Right cardiac atrium (tissue), 5 donors: Measurements from ENCODE around the gene APBB2. TPM values are rescaled to one million over a fixed set of nuclear protein-coding genes. Genes with fewer than 3 reads are reported as not detected.

Experiments used
- ATAC-seq, 2 donors: fragments of 200-7000 bp; cut with Tn5 transposase; one replicate each; pipeline versions ENCODE4 v1.8.0 to v1.9.1; 2020; ENCODE audit warnings: moderate library complexity in 2 of 2, mild to moderate bottlenecking in 1 of 2
- DNase-seq, 3 donors: peaks; one replicate each; pipeline ENCODE4 v3.0.0-alpha.2; 2020
- H3K27ac ChIP-seq: one replicate; pipeline ENCODE4 v1.5.1; 2013; ENCODE audit warnings: mild to moderate bottlenecking, low read length, control low read depth, moderate library complexity
- H3K27me3 ChIP-seq: one replicate; pipeline ENCODE4 v1.6.1; 2013; ENCODE audit not compliant: control insufficient read depth, insufficient read depth
- H3K4me1 ChIP-seq: one replicate; pipeline ENCODE4 v1.6.1; 2013; ENCODE audit warnings: low read length; ENCODE audit not compliant: control insufficient read depth, insufficient read depth
- H3K4me3 ChIP-seq: one replicate; pipeline ENCODE4 v1.5.1; 2013; ENCODE audit warnings: low read length, control low read depth
- H3K9me3 ChIP-seq: one replicate; pipeline ENCODE4 v1.6.1; 2013; ENCODE audit warnings: low read length; ENCODE audit not compliant: control insufficient read depth
- WGBS: extraction: QIAGEN DNeasy Blood & Tissue Kit; methylation state at CpG from one replicate; pipeline ENCODE4 v1.1.7; 2013; 5-methylcytosine and 5-hydroxymethylcytosine counted together
- intact Hi-C, 4 donors: fragments of 100-400 bp; cut with DNase I; formaldehyde crosslinking; loops; one replicate each; pipeline versions ENCODE4 v1.11.0 to v1.14.0; 2022 to 2023
- polyA plus RNA-seq: library from polyadenylated mRNA; stranded (reverse); fragments of 200-250 nt; gene quantifications from one replicate; pipeline ENCODE4 v1.2.3, GENCODE V29; 2013
- total RNA-seq, 4 donors: library from RNA; stranded (reverse); fragmentation: NEBNext Ultra II Directional; extraction: Animal tissue kit (Norgen Biotek cat#: 25700); gene quantifications; one replicate each; pipeline ENCODE4 v1.2.1, GENCODE V29; 2021
- donor health status: healthy with polysubstance abuse.
- donor health status: DM: no; HTN: yes; CAD: no.
- donor health status: DM: no; HTN: no; CAD: no.
- donor health status: DM: no; HTN: yes; CAD: no; lungs with severe emphysema.
- donor health status: DM: yes; HTN: yes; CAD: no.

Gene APBB2
- total and polyA plus RNA-seq, 5 donors, result 12.7 to 46.2 (median 37.0) TPM

DNA sequence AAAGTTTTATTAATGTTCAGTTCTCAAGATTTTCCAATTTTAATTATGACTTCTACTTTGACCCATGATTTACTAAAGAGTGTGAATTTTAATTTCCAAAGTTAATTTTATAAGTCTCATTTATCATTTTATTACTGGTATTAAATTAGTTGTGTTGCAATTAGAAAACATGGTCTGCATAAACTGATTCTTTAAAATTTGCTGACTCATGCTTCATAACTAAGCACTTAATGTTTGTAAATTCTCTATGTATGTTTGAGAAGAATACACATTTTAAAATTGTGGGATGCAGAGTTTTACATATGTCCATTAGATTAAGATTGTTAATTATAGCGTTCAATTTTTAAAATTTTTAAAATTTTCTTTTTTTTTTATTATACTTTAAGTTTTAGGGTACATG lies 22.2 kb upstream of the APBB2 start:
- Histone ChIP-seq H3K4me1 (no peaks in the 10 kb centered on the region), H3K9me3 (no peaks in the 10 kb centered on the region), H3K27ac (no peak overlapping the region), H3K27me3 (no peaks in the 10 kb centered on the region), H3K4me3 (no peak overlapping the region)
- 87% methylated on average over 1 of the region's 1 CpG for WGBS
- intact Hi-C loops, result no loop called here
- ATAC-seq (no peak), DNase-seq (no peak)

DNA sequence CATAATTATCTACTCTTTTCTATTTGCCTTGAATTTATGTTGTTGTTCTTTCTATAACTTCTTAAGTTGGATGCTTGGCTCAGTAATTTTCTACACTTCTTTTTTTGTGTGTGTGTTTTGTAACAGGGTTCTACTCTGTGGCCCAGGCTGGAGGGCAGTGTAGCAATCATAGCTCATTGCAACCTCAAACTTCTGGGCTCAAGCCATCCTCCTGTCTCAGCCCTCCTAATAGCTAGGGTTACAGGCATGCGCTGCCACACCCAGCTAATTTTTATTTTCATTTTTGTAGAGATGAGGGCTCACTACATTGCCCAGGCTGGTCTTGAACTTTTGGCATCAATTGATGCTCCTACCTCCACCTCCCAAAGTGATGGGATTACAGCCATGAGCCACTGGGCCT lies 21.7 kb upstream of the APBB2 start:
- no peak for DNase-seq
- Histone ChIP-seq H3K9me3 (no peaks in the 10 kb centered on the region), H3K27me3 (no peaks in the 10 kb centered on the region), H3K4me1 (no peaks in the 10 kb centered on the region), H3K4me3 (no peak overlapping the region), H3K27ac (no peak overlapping the region)
- intact Hi-C loops, result no loop called here
- WGBS, result 100% methylated on average over 1 of the region's 1 CpG
- ATAC-seq, result no peak

DNA sequence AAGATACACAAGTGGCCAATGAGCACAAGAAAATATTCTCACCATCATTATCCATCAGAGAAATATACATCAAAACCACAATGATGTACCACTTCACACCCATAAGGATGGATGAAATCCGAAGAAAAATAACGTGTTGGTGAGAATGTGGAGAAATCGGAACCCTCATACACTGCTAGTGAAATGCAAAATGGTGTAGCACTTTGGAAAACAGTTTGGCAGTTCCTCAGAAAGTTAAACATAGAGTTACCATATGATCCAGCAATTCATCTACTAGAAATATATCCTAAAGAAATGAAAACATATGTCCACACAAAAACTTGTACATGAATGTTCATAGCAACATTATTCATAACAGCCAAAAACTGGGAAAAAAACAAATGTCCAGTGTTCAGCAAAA lies 18.5 kb upstream of the APBB2 start:
- no peaks in the 10 kb centered on the region for H3K4me1 ChIP-seq
- intact Hi-C loops, result no loop called here
- 89% methylated on average over 3 of the region's 3 CpGs for WGBS

DNA sequence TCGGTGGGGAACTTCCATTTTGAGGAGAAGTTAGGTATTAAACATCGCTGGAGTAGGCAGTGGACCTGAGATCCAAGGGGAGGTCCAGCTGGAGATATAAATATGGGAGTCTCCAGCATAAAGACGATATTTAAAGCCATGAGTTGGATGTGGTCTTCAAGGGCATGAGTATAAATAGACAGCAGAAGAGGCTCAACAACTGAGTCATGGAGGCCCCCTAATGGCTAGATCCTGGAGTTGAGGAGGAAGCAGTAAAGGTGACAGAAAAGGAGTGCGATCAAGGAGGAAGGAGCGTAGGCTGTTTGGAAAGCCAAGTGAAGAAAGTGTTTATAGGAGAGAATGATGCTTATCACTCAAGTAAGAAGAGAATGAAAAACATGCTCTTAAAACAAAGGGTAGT lies 18.1 kb upstream of the APBB2 start:
- Histone ChIP-seq H3K9me3 (no peaks in the 10 kb centered on the region), H3K27ac (no peak overlapping the region), H3K4me1 (no peaks in the 10 kb centered on the region), H3K4me3 (no peak overlapping the region), H3K27me3 (no peaks in the 10 kb centered on the region)
- intact Hi-C loops, result no loop called here
- no peak for DNase-seq
- 62% methylated on average over 5 of the region's 5 CpGs for WGBS
- ATAC-seq, result no peak

More for the DNA sequence above, 18.5 kb upstream of the APBB2 start:
- ATAC-seq (no peak), DNase-seq (no peak)
- H3K27ac ChIP-seq, result no peak overlapping the region
- no peaks in the 10 kb centered on the region for H3K9me3 ChIP-seq
- H3K27me3 ChIP-seq, result no peaks in the 10 kb centered on the region
- H3K4me3 ChIP-seq, result no peak overlapping the region

DNA sequence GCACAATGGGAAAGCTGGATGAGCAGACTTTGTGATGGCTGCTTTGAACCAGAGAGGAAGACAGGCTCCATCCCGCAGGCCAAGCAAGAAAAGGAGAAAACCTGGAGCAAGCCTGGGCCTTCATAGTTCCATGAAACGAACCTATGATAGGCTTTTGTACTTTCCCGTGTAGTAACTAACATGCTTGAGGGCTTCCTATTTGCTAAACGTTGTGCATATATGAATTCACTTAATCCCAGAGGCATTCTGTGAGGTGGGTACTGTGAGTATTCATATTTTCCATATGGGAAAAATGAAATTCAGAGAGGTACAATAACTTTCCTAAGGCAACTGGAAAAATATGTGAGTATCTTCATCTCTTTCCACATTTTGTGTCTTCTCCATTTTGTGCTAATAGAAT lies 13.6 kb upstream of the APBB2 start:
- Histone ChIP-seq H3K27me3 (no peaks in the 10 kb centered on the region), H3K9me3 (no peaks in the 10 kb centered on the region), H3K4me1 (no peaks in the 10 kb centered on the region), H3K4me3 (no peak overlapping the region), H3K27ac (no peak overlapping the region)
- 82% methylated on average over 4 of the region's 4 CpGs for WGBS
- ATAC-seq (no peak), DNase-seq (no peak)
- intact Hi-C loops, result no loop called here

DNA sequence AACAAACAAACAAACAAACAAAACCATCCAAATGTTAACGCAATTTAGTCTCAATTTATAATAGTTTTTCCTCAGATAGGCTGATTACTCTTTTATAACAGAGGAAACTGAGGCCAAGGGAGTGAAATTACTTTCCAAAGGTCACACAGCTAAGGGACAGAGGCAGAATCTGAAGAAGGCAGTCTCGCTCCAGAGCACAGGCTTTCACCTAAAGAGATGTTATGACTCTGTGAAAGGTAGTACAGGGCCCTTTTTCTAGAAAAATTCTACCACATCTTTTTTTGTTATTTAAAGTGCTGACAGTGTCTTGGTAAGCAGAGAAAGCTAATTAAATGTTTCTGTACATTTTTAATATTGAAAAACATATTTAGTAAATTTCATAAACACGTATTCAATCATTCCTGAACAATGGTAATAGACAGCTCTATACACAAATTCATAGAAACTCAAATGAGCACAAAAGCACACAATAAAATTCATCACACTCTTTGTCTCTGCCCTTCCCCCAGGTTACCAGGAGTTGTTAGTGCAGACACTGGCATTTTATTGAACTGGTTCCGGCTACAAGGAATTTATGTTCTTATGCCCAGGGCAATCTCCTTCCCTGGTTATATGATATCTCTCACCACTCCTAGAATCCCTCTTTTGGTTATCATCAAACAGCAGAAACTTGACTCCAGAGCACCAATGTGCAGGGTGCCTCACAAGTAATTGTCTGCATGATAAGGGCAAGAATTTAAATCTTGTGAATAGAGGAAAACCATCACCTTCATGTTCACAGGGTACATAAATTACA lies 7.7 kb upstream of the APBB2 start:
- WGBS, result 89% methylated on average over 4 of the region's 4 CpGs
- no peak for DNase-seq

DNA sequence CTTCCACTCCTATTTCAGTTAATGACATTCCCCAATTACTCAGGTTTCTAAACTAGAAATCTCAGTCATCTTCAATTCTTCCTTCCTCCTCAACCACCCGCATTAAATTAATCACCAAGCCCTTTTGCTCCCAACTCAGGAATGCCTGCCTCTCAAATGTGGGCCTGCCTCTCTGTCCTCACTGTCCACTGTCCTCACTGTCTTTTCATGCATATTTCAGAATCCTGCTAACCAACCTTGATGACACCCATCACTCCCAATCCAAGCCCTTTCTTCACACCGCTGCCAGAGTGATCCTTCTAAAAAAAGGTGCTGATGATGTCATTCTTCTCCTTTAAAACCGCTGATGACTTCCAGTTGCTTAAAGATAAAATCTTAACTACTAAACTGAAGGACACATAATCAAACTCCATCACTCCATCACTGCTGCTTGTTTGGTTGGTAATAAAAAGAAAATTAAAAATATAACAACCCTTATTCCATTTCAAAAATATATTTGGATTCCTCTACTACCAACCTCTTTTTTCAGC lies 5.1 kb upstream of the APBB2 start:
- DNase-seq (no peak), ATAC-seq (no peak)
- H3K27me3 ChIP-seq, result no peaks in the 10 kb centered on the region
- no peak overlapping the region for H3K27ac ChIP-seq
- no peaks in the 10 kb centered on the region for H3K9me3 ChIP-seq
- H3K4me3 ChIP-seq, result no peak overlapping the region
- intact Hi-C loops, result loop anchor here in 3 of 4 donors (5.0 to 10.0 kb wide), 2 partner anchors 292 to 295 kb away; no protein-coding TSS in a partner anchor
- H3K4me1 ChIP-seq, result peaks cover 4% of the 10 kb centered on the region
- 61% methylated on average over 3 of the region's 3 CpGs for WGBS

More for the DNA sequence above, 7.7 kb upstream of the APBB2 start:
- intact Hi-C loops, result no loop called here
- Histone ChIP-seq H3K27me3 (no peaks in the 10 kb centered on the region), H3K4me3 (no peak overlapping the region), H3K27ac (no peak overlapping the region), H3K9me3 (no peaks in the 10 kb centered on the region), H3K4me1 (no peaks in the 10 kb centered on the region)
- no peak for ATAC-seq

DNA sequence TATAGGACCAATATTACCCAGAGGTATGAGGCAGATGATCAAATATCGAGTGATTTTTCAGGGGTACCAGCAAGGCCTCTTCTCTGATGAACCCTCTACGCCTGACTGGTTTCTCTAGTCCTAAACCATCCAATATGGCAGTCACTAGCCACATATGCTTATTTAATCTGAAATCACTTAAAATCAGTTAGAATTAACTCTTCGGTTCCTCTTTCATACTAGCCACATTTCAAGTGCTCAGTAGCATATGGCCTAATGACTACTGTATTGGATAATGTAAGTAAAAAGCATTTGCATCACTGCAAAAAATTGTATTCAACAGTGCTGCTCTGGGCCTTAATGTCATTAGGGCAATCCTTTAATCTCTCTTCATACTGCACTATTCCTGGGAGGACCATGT lies 4.4 kb upstream of the APBB2 start:
- DNase-seq (no peak), ATAC-seq (no peak)
- no peaks in the 10 kb centered on the region for H3K9me3 ChIP-seq
- intact Hi-C loops, result loop anchor here in 3 of 4 donors (5.0 to 10.0 kb wide), 2 partner anchors 291 to 294 kb away; no protein-coding TSS in a partner anchor
- WGBS, result 98% methylated on average over 3 of the region's 3 CpGs
- no peak overlapping the region for H3K4me3 ChIP-seq
- peaks cover 4% of the 10 kb centered on the region for H3K4me1 ChIP-seq
- no peak overlapping the region for H3K27ac ChIP-seq
- H3K27me3 ChIP-seq, result no peaks in the 10 kb centered on the region

DNA sequence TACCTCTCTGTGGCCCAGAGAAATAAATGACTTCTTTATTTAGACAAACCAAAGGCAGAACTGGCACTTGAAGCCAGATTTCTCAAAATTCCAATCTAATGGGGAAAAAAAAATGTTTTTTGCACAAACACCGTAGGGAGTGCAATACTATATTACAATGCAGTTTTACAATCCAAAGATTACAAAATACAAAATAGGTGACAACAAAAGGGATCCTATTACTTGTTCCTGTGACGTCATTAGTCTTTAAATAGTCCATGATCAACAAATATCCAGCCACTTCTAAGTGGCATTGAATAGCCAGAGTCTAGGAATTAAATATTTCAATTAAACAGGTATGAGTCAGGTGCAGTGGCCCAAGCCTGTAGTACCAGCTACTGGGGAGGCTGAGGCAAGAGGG lies 3.0 kb upstream of the APBB2 start:
- H3K9me3 ChIP-seq, result no peaks in the 10 kb centered on the region
- ATAC-seq (no peak), DNase-seq (no peak)
- intact Hi-C loops, result loop anchor here in 3 of 4 donors (5.0 to 10.0 kb wide), 2 partner anchors 290 to 293 kb away; no protein-coding TSS in a partner anchor
- WGBS, result 56% methylated on average over 2 of the region's 2 CpGs
- no peak overlapping the region for H3K27ac ChIP-seq
- no peaks in the 10 kb centered on the region for H3K27me3 ChIP-seq
- no peak overlapping the region for H3K4me3 ChIP-seq
- peaks cover 4% of the 10 kb centered on the region for H3K4me1 ChIP-seq

DNA sequence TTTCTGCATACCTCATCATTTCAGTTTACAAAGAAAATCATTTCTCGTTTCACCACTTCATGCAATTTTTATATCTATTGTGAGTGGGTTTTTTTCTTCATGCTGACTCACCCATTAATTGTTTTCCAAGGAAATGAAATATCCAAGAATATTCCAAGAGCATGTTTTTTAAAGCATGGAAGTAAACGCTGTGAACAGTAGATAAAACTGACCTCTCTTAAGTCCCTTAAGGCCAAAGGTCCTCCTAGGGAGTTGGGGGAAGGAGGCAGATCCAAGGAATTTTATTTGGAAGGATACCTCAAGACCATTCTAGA lies 2.6 kb upstream of the APBB2 start:
- 10% methylated on average over 2 of the region's 2 CpGs for WGBS
- Histone ChIP-seq H3K27ac (no peak overlapping the region), H3K9me3 (no peaks in the 10 kb centered on the region), H3K27me3 (no peaks in the 10 kb centered on the region), H3K4me1 (peaks cover 4% of the 10 kb centered on the region), H3K4me3 (peak overlapping the region; percentile 43)
- no peak for DNase-seq
- intact Hi-C loops, result loop anchor here in 3 of 4 donors (5.0 to 10.0 kb wide), 2 partner anchors 290 to 292 kb away; no protein-coding TSS in a partner anchor
- no peak for ATAC-seq

DNA sequence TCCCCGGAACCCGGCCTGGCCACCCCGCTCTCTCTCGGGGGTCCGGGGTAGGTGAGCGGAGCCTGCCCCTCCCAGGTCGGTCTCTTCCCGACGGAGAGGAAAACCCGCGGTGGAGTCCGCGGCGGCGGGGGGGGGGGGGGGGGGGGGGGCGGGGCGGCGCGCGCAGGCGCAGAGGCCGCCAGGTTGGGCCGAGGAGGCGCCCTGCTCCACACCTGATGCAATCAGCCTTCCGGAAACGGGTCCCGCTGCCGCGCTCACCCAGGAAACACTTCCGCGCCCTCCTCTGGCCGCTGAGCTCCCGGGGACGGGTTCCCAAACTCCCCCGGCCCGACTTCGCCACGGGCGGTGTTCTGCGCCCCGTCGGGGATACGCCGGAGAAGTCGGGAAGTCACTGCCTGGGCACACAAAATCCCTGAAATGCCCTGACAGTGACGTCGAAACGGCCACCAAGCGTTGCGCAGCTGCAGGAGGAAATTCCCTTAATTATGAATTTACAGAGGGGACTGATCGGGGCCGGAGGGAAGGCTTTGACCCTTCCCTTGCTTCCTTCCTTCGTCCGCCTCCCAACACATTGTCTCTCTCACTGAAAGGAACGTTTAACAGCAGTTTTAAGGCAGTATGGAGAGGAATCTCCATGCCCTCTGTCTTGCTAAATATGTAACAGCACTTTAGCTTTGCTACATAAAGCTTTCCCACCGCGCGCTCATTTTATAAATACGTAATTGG lies 2.1 kb upstream of the APBB2 start:
- DNase-seq (peak; percentile 71 to 87 (median 83)), ATAC-seq (peak; percentile 21 to 51)
- no peaks in the 10 kb centered on the region for H3K27me3 ChIP-seq
- H3K27ac ChIP-seq, result peak overlapping the region; percentile 31
- no peaks in the 10 kb centered on the region for H3K9me3 ChIP-seq
- intact Hi-C loops, result loop anchor here in 3 of 4 donors (5.0 to 10.0 kb wide), 2 partner anchors 289 to 292 kb away; no protein-coding TSS in a partner anchor
- H3K4me3 ChIP-seq, result peak overlapping the region; percentile 43
- peaks cover 4% of the 10 kb centered on the region for H3K4me1 ChIP-seq
- WGBS, result 1% methylated on average over 59 of the region's 59 CpGs
